Measurements from ENCODE around the gene PRR36.

The PRR36 gene

GRCh38 chr19:7917267-7918061, 43.3 kb upstream of the PRR36 start:
- peak; percentile 34 to 51 for DNase-seq (ENCODE audit: low read depth in 1 of 2, low spot score in 1 of 2)
- in situ Hi-C loops (cut with HindIII; ENCODE audit: low pct_unique_long_range_greater_than_20kb, low sequenced_read_pairs): no loop called here
- no peak for TF ChIP-seq JUND (IDR thresholded peaks at IDR 0.05; ENCODE audit: low read depth)

- no peak for DNase-seq (ENCODE audit: low read depth in 1 of 2, low spot score in 1 of 2)
- in situ Hi-C loops (cut with HindIII; ENCODE audit: low pct_unique_long_range_greater_than_20kb, low sequenced_read_pairs): no loop called here
- no peak for TF ChIP-seq JUND (IDR thresholded peaks at IDR 0.05; ENCODE audit: low read depth)
These were observed 42.7 kb upstream of the PRR36 start for GRCh38 chr19:7916955-7917266.

GRCh38 chr19:7916103-7916954, 42.1 kb upstream of the PRR36 start:
- in situ Hi-C loops (cut with HindIII; ENCODE audit: low pct_unique_long_range_greater_than_20kb, low sequenced_read_pairs): no loop called here
- peak; percentile 37 to 50 for DNase-seq (ENCODE audit: low read depth in 1 of 2, low spot score in 1 of 2)
- TF ChIP-seq JUND (IDR thresholded peaks at IDR 0.05; ENCODE audit: low read depth): no peak

- TF ChIP-seq JUND (IDR thresholded peaks at IDR 0.05; ENCODE audit: low read depth): no peak
- no peak for DNase-seq (ENCODE audit: low read depth in 1 of 2, low spot score in 1 of 2)
- in situ Hi-C loops (cut with HindIII; ENCODE audit: low pct_unique_long_range_greater_than_20kb, low sequenced_read_pairs): no loop called here
These were observed 41.3 kb upstream of the PRR36 start for GRCh38 chr19:7915250-7916102.

GRCh38 chr19:7914598-7915045, 40.4 kb upstream of the PRR36 start, which contains the start of gene TGFBR3L:
TGFBR3L (plus strand) TSS chr19:7914830.
- in situ Hi-C loops (cut with HindIII; ENCODE audit: low pct_unique_long_range_greater_than_20kb, low sequenced_read_pairs): no loop called here
- TF ChIP-seq JUND (IDR thresholded peaks at IDR 0.05; ENCODE audit: low read depth): no peak
- no peak for DNase-seq (ENCODE audit: low read depth in 1 of 2, low spot score in 1 of 2)

GRCh38 chr19:7914099-7914498, 39.9 kb upstream of the PRR36 start:
- in situ Hi-C loops (cut with HindIII; ENCODE audit: low pct_unique_long_range_greater_than_20kb, low sequenced_read_pairs): no loop called here
- DNase-seq (ENCODE audit: low read depth in 1 of 2, low spot score in 1 of 2): no peak
- TF ChIP-seq JUND (IDR thresholded peaks at IDR 0.05; ENCODE audit: low read depth): no peak

- DNase-seq (ENCODE audit: low read depth in 1 of 2, low spot score in 1 of 2): no peak
- TF ChIP-seq JUND (IDR thresholded peaks at IDR 0.05; ENCODE audit: low read depth): no peak
- in situ Hi-C loops (cut with HindIII; ENCODE audit: low pct_unique_long_range_greater_than_20kb, low sequenced_read_pairs): no loop called here
These were observed 39.5 kb upstream of the PRR36 start for GRCh38 chr19:7913652-7914051.

- no peak for DNase-seq (ENCODE audit: low read depth in 1 of 2, low spot score in 1 of 2)
- TF ChIP-seq JUND (IDR thresholded peaks at IDR 0.05; ENCODE audit: low read depth): no peak
- in situ Hi-C loops (cut with HindIII; ENCODE audit: low pct_unique_long_range_greater_than_20kb, low sequenced_read_pairs): no loop called here
These were observed 38.7 kb upstream of the PRR36 start for GRCh38 chr19:7912697-7913564.

- DNase-seq (ENCODE audit: low read depth in 1 of 2, low spot score in 1 of 2): no peak
- in situ Hi-C loops (cut with HindIII; ENCODE audit: low pct_unique_long_range_greater_than_20kb, low sequenced_read_pairs): no loop called here
- TF ChIP-seq JUND (IDR thresholded peaks at IDR 0.05; ENCODE audit: low read depth): no peak
These were observed 38.0 kb upstream of the PRR36 start for GRCh38 chr19:7912144-7912696.

- DNase-seq (ENCODE audit: low read depth in 1 of 2, low spot score in 1 of 2): no peak
- TF ChIP-seq JUND (IDR thresholded peaks at IDR 0.05; ENCODE audit: low read depth): no peak
- in situ Hi-C loops (cut with HindIII; ENCODE audit: low pct_unique_long_range_greater_than_20kb, low sequenced_read_pairs): no loop called here
These were observed 37.4 kb upstream of the PRR36 start for GRCh38 chr19:7911508-7912143.
